HepG2 (cell line): ENCODE data around the gene DLG5. TPM values are rescaled to one million over a fixed set of nuclear protein-coding genes. Genes with fewer than 3 reads are reported as not detected.

Experiments
- ARID4A ChIP-seq: sonication (generic); formaldehyde crosslinking; IDR thresholded peaks from 2 replicates; pipeline ENCODE4 v1.5.0; 2020; ENCODE audit warnings: mild to moderate bottlenecking, missing genetic modification reagents, borderline replicate concordance
- DBP ChIP-seq: sonication (generic); formaldehyde crosslinking; IDR thresholded peaks from 2 replicates; pipeline ENCODE4 v1.4.0; 2020; ENCODE audit warnings: missing genetic modification reagents; ENCODE audit errors: not compliant biosample characterization
- DZIP1 ChIP-seq: sonication (generic); formaldehyde crosslinking; IDR thresholded peaks from 2 replicates; pipeline ENCODE4 v1.5.0; 2020; ENCODE audit warnings: mild to moderate bottlenecking, missing genetic modification reagents
- HOXA5 ChIP-seq: sonication (generic); formaldehyde crosslinking; IDR thresholded peaks from 2 replicates; pipeline ENCODE4 v1.4.0; 2020; ENCODE audit warnings: missing genetic modification reagents
- IKZF1 ChIP-seq: fragments of 450-650 bp; IDR thresholded peaks from 2 replicates; pipeline ENCODE4 v1.7.1; 2016
- KLF16 ChIP-seq, 2 experiments: sonication (generic) in 1 of 2; formaldehyde crosslinking in 1 of 2; IDR thresholded peaks; 2 replicates each; pipeline versions ENCODE4 v1.6.1 to v1.8.0; 2016 to 2023; ENCODE audit warnings: missing genetic modification reagents in 2 of 2, missing compliant biosample characterization in 1 of 2
- MED1 ChIP-seq: sonication (generic); formaldehyde crosslinking; IDR thresholded peaks from 2 replicates; pipeline ENCODE4 v1.4.0; 2020; ENCODE audit warnings: missing genetic modification reagents
- YEATS4 ChIP-seq: sonication (generic); formaldehyde crosslinking; IDR thresholded peaks from 2 replicates; pipeline ENCODE4 v1.4.0; 2020; ENCODE audit warnings: missing genetic modification reagents, borderline replicate concordance
- ZBTB25 ChIP-seq: IDR thresholded peaks from 2 replicates; pipeline ENCODE4 v1.6.1; 2018; ENCODE audit warnings: missing genetic modification reagents
- ZBTB37 ChIP-seq: sonication (generic); formaldehyde crosslinking; IDR thresholded peaks from 2 replicates; pipeline ENCODE4 v1.4.0; 2020; ENCODE audit warnings: mild to moderate bottlenecking, missing genetic modification reagents
- ZFP62 ChIP-seq: sonication (generic); formaldehyde crosslinking; IDR thresholded peaks from 2 replicates; pipeline ENCODE4 v1.4.0; 2020; ENCODE audit warnings: missing genetic modification reagents
- ZMYM2 ChIP-seq: sonication (generic); formaldehyde crosslinking; IDR thresholded peaks from 2 replicates; pipeline ENCODE4 v1.8.0; 2022; ENCODE audit warnings: mild to moderate bottlenecking, missing genetic modification reagents
- ZNF276 ChIP-seq: sonication (generic); formaldehyde crosslinking; IDR thresholded peaks from 2 replicates; pipeline ENCODE4 v1.4.0; 2020; ENCODE audit warnings: mild to moderate bottlenecking, low read depth, missing genetic modification reagents
- ZNF383 ChIP-seq: sonication (generic); formaldehyde crosslinking; IDR thresholded peaks from 2 replicates; pipeline ENCODE4 v1.4.0; 2020; ENCODE audit warnings: missing genetic modification reagents, mild to moderate bottlenecking, borderline replicate concordance
- ZNF441 ChIP-seq: sonication (generic); formaldehyde crosslinking; IDR thresholded peaks from 2 replicates; pipeline ENCODE4 v1.7.0; 2021; ENCODE audit warnings: missing genetic modification reagents, borderline replicate concordance
- ZNF772 ChIP-seq: sonication (generic); formaldehyde crosslinking; IDR thresholded peaks from 2 replicates; pipeline ENCODE4 v1.5.0; 2020; ENCODE audit warnings: mild to moderate bottlenecking, missing genetic modification reagents
- polyA plus RNA-seq, 8 experiments: library from polyadenylated mRNA; depleted of rRNA in 3 of 8; stranded (reverse) in 7 of 8; unstranded in 1 of 8; fragments of >200 nt; fragmentation: Illumina TruSeq in 4 of 8; extraction: Trizol in 4 of 8; gene quantifications; 2 replicates each; pipeline versions ENCODE4 v1.2.1 to v1.2.3, GENCODE V29; 2011 to 2016; ENCODE audit warnings: low read depth in 4 of 8, missing spikeins in 1 of 8, mixed read lengths in 1 of 8; ENCODE audit not compliant: insufficient read depth in 1 of 8
- total RNA-seq, 5 experiments: library from RNA; depleted of rRNA; stranded (reverse); fragments of >200 nt; fragmentation: Illumina TruSeq; extraction: Trizol; gene quantifications; 2 replicates each; pipeline ENCODE4 v1.2.3, GENCODE V29; 2016; ENCODE audit warnings: low read depth in 1 of 5

DLG5 gene
- total and polyA plus RNA-seq, 2 of the 13 experiments (the other 11 are each of a cell fraction or from before 2014, with no cell fraction given): 15.5 to 18.2 TPM

GRCh38 chr10:77925795-77926565 is 575 bp downstream of the DLG5 start (continued):
- TF ChIP-seq ZBTB25 (no peak), DBP (CRISPR knock-in tag) (no peak), ZMYM2 (0 out of 2 replicates have a peak, but pooled peaks have one; percentile 24), ARID4A (CRISPR knock-in tag) (peak; percentile 58), ZNF383 (CRISPR knock-in tag) (no peak), ZNF276 (CRISPR knock-in tag) (0 out of 2 replicates have a peak, but pooled peaks have one; percentile 45), YEATS4 (CRISPR knock-in tag) (peak; percentile 56), IKZF1 (no peak), ZBTB37 (CRISPR knock-in tag) (no peak), MED1 (CRISPR knock-in tag) (0 out of 2 replicates have a peak, but pooled peaks have one; percentile 20), DZIP1 (CRISPR knock-in tag) (peak; percentile 59; the same call in 1 of the 2 replicates), KLF16 (CRISPR knock-in tag; IDR thresholded peaks at IDR 0.05) (no peak), ZNF441 (peak; percentile 57; the same call in 1 of the 2 replicates), ZNF772 (no peak; the same call in 1 of the 2 replicates), HOXA5 (CRISPR knock-in tag) (0 out of 2 replicates have a peak, but pooled peaks have one; percentile 31), ZFP62 (CRISPR knock-in tag) (no peak)
